Glutamatergic neuron (in vitro differentiated cells): Measurements from ENCODE around the gene PIK3R5. TPM values are rescaled to one million over a fixed set of nuclear protein-coding genes. Genes with fewer than 3 reads are reported as not detected.

Source experiments
- DNase-seq: peaks from one replicate; pipeline ENCODE4 v3.0.0; 2022
- H3K27ac Mint-ChIP-seq: one replicate; pipeline ENCODE4 v1.8.0; 2020; ENCODE audit warnings: mild to moderate bottlenecking, mixed read lengths, inconsistent platforms; ENCODE audit not compliant: unreplicated experiment
- H3K27me3 Mint-ChIP-seq: one replicate; pipeline ENCODE4 v1.8.0; 2020; ENCODE audit warnings: mild to moderate bottlenecking, moderate library complexity, mixed read lengths, inconsistent platforms; ENCODE audit not compliant: unreplicated experiment
- H3K36me3 Mint-ChIP-seq: one replicate; pipeline ENCODE4 v1.8.0; 2020; ENCODE audit warnings: mild to moderate bottlenecking, mixed read lengths, inconsistent platforms; ENCODE audit not compliant: unreplicated experiment
- H3K4me1 Mint-ChIP-seq: one replicate; pipeline ENCODE4 v1.8.0; 2020; ENCODE audit warnings: mild to moderate bottlenecking, low read depth, mixed read lengths, inconsistent platforms; ENCODE audit not compliant: unreplicated experiment
- H3K4me3 Mint-ChIP-seq: one replicate; pipeline ENCODE4 v1.8.0; 2020; ENCODE audit warnings: mild to moderate bottlenecking, mixed read lengths, inconsistent platforms; ENCODE audit not compliant: unreplicated experiment
- H3K9me3 Mint-ChIP-seq: one replicate; pipeline ENCODE4 v1.8.0; 2020; ENCODE audit warnings: mild to moderate bottlenecking, moderate library complexity, mixed read lengths, inconsistent platforms; ENCODE audit not compliant: unreplicated experiment
- CTCF ChIP-seq: fragments of 200-600 bp; sonication (generic); IDR thresholded peaks from one replicate; pipeline ENCODE4 v1.5.0; 2021; ENCODE audit not compliant: partially characterized antibody, unreplicated experiment
- total RNA-seq: library from RNA; stranded (reverse); fragmentation: NEBNext Ultra II Directional; extraction: Animal tissue kit (Norgen Biotek cat#: 25700); gene quantifications from one replicate; pipeline ENCODE4 v1.2.1, GENCODE V29; 2021; ENCODE audit not compliant: unreplicated experiment

PIK3R5 gene
- total RNA-seq, 1 donor from 2014 or later = not detected

GRCh38 chr17:8956465-8956902, 9.0 kb downstream of the PIK3R5 start:
- no peak for DNase-seq
- Mint-ChIP-seq H3K27me3 (peaks cover 5% of the 10 kb centered on the region), H3K4me1 (no peaks in the 10 kb centered on the region), H3K4me3 (no peak overlapping the region), H3K9me3 (peaks cover 1% of the 10 kb centered on the region), H3K36me3 (no peaks in the 10 kb centered on the region), H3K27ac (no peak overlapping the region)
- no peak for TF ChIP-seq CTCF

GRCh38 chr17:8955021-8955959, 10.2 kb downstream of the PIK3R5 start:
- Mint-ChIP-seq H3K4me3 (no peak overlapping the region), H3K27me3 (peaks cover 5% of the 10 kb centered on the region), H3K4me1 (no peaks in the 10 kb centered on the region), H3K9me3 (peaks cover 1% of the 10 kb centered on the region), H3K36me3 (no peaks in the 10 kb centered on the region), H3K27ac (no peak overlapping the region)
- no peak for DNase-seq
- no peak for TF ChIP-seq CTCF

GRCh38 chr17:8954339-8954738, 11.2 kb downstream of the PIK3R5 start:
- H3K27ac Mint-ChIP-seq = no peak overlapping the region

GRCh38 chr17:8953156-8953885, 12.2 kb downstream of the PIK3R5 start:
- no peaks in the 10 kb centered on the region for H3K9me3 Mint-ChIP-seq
- H3K4me1 Mint-ChIP-seq = no peaks in the 10 kb centered on the region
- peaks cover 5% of the 10 kb centered on the region for H3K36me3 Mint-ChIP-seq
- no peak overlapping the region for H3K4me3 Mint-ChIP-seq
- H3K27me3 Mint-ChIP-seq = peaks cover 5% of the 10 kb centered on the region
- no peak for TF ChIP-seq CTCF
- DNase-seq = no peak
- no peak overlapping the region for H3K27ac Mint-ChIP-seq

More at GRCh38 chr17:8954339-8954738, 11.2 kb downstream of the PIK3R5 start:
- peaks cover 5% of the 10 kb centered on the region for H3K27me3 Mint-ChIP-seq
- peaks cover 2% of the 10 kb centered on the region for H3K36me3 Mint-ChIP-seq
- no peak overlapping the region for H3K4me3 Mint-ChIP-seq
- no peaks in the 10 kb centered on the region for H3K4me1 Mint-ChIP-seq
- no peak for DNase-seq
- TF ChIP-seq CTCF = no peak
- peaks cover 1% of the 10 kb centered on the region for H3K9me3 Mint-ChIP-seq

- no peak overlapping the region for H3K4me3 Mint-ChIP-seq
Measured at GRCh38 chr17:8952191-8952590, 13.3 kb downstream of the PIK3R5 start.

More at GRCh38 chr17:8952191-8952590, 13.3 kb downstream of the PIK3R5 start:
- peaks cover 2% of the 10 kb centered on the region for H3K27me3 Mint-ChIP-seq
- H3K27ac Mint-ChIP-seq = no peak overlapping the region
- DNase-seq = no peak
- H3K36me3 Mint-ChIP-seq = peaks cover 9% of the 10 kb centered on the region
- no peak for TF ChIP-seq CTCF
- H3K4me1 Mint-ChIP-seq = no peaks in the 10 kb centered on the region
- peaks cover 2% of the 10 kb centered on the region for H3K9me3 Mint-ChIP-seq
